NCI-H460 (cell line): ENCODE results near the gene SND1. TPM values are rescaled to one million over a fixed set of nuclear protein-coding genes. Genes with fewer than 3 reads are reported as not detected.

ENCODE experiments used
- DNase-seq: peaks from one replicate; pipeline ENCODE4 v3.0.0-alpha.2; 2016; ENCODE audit warnings: low read depth; ENCODE audit errors: extremely low read depth
- total RNA-seq: library from RNA; depleted of rRNA; stranded (reverse); fragments of >200 nt; shearing (Covaris generic); gene quantifications from 2 replicates; pipeline ENCODE4 v1.2.3, GENCODE V29; 2014

Gene SND1
- total RNA-seq, 1 experiment from 2014 or later = 193 TPM

DNA sequence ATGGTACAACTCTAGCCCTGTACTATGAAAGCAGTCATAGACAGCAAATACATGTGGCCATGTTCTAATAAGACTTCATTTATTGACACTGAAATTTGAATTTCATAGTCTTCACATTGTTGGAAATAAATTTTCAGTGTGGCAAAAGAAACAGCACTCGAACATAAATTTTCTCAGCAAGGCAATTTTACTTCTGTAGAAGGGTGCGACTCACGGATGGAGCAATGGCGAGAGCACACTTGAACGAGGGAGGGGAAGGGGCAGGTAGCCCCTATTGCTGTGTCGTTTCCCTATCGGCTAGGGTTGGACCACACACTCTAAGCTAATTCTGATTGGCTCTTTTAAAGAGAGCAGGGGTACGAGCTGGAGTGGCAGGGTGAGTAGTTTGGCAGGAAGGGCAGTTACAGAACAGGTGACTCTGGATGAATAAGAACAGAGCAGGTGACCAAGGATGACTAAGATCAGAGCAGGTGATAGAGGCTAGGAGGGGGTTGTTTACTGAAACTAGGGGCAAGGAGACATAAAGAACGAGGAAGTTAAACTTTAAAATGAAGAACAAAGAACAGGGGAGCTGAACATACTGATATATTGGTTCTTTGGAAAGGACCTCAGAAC, 327.2 kb downstream of the SND1 start:
- no peak for DNase-seq

DNA sequence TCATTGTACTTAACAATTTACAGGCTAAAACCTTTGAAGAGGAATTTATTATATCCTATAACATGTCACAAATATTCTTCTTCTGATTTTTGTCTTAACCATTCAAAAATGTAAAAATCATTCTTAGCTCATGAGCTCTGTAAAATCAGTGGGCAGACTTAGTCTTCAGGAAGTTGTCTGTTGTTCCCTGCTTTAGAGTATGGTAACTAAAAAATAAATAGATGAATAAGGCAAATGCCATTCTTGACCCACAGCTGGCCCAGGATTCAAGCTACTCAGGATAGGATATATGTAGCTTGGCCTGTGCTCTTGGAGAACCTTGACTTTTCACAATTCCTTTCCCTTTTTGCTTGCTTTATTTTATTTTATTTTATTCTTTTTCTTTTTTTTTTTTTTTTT, 327.7 kb downstream of the SND1 start:
- no peak for DNase-seq

DNA sequence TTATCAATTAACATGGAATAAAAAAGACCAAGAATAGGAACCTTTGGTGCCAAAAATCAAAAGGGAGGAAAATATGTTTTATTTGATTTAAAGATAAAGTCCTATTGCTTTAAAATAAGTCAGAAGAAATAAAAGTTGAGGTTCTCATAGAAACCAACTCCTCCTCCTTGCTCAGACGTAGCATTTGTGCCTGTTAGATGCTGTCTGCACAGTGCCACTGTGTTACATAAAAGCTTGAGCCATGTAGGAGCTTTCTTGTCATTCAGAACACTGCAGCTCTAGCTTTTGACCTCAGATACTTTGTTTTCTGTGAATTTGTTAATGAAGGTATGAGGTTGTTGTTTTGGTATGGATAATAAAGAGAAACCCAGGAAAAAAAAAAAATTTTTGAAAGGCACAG, 328.9 kb downstream of the SND1 start:
- DNase-seq = no peak

DNA sequence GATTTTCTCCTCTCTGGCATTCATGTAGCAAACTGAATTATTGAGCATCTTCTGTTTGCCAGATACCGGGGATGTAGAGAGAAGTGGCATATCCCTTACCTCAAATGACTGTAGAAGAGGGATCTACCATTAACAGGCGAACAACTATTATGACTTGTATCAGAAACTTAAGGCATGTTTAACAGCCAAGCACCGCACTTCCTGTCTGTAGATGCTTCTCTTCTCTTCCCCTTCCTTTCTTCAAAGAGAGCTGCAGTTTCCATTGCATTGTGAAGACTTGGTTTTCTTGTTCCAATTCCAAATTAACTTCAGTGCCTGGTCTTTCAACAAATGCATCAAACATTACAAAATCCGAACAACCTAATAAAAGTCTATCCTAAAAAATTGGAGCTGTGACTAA, 330.0 kb downstream of the SND1 start:
- no peak for DNase-seq

DNA sequence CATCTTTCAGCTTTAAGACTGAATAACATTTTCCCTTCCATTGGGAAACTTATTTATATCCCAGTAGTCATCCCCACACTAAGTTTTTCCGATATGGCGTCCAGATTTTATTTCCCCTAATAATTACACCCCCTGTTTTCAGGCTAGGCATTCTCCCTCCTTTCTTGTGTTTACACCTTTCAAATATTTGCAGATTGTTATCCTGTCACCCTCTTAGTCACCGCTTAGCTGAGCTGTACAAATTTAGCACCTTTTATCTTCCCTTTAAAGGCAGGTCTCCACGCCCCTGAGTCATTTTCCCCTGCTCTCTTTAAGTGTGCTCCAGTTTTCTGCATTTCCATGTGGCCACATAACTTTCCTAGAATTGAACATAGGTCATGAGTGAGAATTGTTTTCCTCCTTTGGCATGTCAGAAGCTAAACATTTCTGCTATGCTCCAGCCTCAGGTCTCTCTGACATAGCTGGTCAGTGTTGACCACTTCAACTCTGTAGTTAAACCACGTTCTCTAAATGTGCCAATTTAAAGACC, 331.9 kb downstream of the SND1 start:
- no peak for DNase-seq

DNA sequence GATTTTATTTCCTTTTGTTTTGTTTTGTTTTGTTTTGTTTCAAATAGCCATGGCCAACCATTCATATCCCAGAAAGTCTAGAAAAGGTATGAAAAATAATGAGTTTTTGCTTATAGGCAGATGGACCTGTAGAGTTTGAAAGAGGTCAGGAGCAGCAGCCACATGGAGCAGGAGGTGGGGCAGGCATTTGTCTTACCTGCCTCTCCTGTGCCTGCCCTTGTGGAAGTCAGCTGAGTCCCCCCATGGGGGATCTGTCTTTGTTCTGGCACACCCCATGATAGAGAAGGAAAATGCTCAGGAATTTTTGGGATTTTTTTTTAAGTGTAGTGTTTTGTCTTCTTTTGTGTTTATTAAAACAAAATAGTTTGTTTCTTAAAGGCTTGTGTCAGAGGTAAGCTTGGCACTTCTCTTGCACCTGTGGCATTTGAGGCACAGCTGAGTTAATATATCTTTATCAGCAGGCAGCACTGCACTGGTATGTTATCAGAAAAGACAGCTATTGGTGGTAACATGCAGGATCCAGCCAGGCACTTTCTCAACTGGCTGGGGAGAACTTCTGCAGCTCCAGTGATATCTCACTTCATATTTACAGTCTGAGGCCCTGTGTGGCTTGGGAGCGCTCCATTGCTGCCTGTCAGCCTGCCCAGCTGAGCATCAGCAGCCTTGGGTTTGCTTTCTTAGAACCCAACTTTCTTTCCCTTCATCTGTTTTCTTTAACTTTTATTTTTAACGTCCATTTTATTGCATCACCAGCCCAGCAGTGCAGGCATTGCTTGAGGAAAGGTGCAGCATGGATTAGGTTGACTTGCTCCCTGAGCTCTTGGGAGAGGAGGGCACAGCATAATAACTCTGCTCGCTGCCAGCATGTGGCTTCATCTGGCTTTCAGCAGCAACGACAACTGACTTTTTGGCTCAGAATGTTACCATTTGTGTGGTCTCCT, 334.9 kb downstream of the SND1 start:
- DNase-seq = no peak

DNA sequence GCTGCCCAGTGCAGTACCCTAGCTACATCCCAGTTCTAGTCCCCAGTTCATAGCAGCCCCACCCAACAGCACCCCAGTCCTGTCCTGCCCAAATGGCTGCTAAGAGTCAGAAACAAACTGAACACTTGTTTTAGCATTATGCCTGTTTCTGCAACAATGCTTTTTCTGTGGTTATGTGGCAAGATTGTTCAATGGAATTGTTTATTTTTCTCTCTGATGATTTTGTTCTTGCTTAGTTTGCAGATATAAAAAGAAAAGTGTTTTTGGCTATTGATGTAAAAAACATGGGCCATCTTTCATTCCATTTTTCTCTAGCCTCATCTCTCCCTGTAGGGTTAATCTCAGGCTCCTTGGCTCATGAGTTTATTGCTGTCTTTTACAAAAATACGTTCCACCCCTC, 336.8 kb downstream of the SND1 start:
- no peak for DNase-seq

DNA sequence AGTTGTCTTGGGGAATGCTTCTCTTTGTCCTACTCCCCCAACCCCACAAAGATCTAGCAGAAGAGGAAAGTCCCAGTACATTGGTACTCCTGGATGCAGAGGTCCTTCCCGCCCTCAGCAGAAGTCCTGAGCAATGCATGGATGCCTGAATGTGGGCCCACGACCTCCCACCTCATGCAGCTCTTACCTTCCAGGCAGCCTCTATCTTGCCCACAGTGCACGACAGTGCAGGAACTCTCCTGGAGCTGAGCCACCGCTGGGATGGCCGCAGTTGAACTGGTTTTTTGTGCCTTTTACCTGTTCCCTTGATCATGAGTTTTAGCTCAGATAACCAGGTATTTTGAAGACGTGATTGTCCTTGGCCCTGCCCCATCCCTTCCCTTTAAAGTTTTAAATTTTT, 341.3 kb downstream of the SND1 start:
- no peak for DNase-seq

DNA sequence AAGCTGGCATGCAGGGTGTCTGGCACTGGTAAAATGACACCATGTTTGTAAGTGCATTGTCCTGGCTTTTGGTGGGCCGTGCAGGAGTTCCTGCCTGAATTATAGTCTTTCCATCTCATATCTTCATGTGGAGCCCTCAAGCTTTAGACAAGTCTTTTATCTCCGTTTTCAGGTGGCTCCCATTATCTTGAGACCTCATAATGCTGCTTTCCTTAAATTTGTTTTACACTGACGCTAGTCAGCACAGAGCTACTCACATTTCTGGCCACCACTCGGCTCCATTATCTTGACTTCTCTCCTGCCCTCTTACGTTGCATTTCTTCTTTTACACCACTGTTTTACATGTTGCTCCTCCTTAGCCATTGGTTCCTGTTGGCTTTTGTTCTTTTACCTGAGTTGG, 342.0 kb downstream of the SND1 start:
- no peak for DNase-seq

DNA sequence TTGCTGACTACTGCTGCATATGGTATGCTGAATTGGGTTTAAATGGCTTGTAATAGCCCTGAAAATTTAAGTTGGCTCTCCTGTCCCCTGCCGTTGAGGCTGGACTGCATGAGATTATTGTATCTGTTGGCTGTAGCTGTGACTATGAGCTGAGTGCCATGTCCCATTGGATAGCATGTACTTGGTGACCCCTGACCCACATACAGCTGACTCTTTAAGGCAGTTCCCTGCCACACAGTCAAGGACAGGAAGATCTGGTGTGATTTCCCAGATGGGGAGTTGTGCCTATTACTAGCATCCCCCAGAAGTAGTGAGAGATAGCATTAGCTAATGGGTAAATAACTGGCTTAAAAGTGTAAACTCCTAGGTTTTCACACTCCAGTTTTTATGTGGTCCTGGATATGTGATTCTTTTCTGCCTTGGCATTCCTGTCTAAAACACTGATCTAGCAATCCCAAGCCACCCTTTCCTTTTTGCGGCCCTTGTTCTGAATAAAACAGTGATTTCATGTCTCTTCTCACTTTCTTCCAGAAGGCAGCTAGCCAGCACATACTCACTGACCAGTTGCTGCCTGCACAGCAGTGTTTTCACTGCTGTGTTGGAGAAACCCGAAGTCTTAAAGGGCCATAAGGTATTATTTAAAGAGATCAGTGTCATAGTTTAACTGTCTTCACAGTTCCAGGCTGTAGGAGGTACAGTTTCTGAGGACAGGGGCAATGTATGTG, 343.3 kb downstream of the SND1 start:
- no peak for DNase-seq

DNA sequence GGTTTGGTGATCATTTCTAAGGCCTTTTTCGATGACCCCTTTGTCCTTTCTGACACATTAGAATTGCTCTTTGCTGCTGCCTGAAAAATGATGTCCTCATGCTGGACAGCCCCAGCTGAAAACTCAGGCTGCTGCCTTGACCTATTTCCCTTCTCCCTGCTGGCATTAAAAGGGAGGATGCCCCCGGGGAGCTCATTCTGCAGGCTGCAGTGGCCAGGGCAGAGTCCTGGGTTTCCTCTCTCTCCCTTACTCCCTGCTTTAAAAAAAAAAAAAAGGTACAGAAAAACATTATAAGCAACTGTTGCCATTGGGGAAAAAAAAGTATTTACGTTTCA, 343.9 kb downstream of the SND1 start:
- no peak for DNase-seq

DNA sequence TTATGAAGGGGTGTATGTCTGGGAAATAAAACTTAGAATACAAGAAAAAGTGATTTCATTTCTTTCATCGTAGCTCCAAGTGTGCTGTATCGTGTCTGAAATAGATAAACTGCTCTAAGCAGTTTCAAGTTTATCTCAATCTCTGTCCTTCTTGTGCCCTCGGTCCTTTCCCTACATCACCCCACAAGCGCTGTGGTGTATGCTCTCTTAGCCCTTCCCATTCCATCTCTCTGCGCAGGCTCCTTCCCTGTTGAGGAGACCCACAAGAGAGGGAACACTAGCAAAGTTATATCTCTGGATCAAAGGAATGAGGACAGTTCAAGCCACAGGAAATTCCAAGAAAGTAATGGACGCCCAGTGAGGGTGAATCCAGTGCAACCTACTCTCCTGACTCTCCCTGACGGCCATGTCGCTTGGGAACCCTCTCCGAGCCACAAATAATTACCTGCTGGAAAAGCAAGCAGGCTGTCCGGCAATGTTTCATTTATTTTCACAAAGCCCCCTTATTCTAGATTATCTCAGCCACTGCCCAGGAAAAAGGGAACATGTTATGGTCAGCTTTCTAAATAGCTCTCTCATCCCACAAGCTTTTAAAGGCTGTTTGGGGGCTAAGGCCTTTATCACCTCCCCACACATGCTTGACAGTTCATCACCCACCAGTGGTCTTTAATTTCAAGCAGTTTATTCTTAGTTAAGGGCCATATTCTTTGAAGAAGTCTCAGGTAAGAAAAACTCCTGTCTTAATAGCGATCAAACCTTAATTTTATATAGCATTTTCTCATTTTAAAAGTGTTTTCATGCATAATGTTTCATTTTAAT, 344.5 kb downstream of the SND1 start:
- no peak for DNase-seq

DNA sequence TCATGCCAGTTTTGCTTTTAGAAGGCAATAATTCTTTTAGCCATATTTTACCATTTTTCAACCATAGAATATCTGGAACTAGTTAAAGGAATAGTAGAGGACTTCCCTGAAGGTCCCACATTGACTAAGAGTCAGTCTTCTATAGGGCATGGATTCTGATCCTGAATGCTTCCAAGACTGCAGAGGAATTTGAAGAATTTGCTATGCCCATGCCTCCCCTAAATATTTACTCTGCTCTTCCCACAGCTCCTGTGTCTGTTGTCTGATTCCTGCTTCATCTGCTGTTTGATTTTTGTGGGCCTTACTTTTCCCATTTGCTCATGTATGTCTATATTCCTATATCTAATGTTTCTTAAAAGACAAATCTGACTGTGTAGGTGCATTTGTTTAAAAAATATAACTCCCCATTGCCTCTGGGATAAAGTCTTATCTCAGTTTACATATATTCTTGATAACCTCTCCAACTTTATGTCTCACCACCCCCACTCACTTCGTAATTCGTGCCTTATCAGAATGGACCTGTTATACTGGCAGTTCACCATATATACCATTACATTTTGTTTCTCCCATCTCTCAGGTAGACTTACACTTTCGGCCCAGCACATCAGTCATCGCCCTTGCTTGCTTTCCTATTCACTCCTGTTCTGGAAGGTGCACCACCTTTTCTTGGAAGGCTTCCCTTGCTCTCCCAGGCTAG, 345.4 kb downstream of the SND1 start:
- DNase-seq = no peak

DNA sequence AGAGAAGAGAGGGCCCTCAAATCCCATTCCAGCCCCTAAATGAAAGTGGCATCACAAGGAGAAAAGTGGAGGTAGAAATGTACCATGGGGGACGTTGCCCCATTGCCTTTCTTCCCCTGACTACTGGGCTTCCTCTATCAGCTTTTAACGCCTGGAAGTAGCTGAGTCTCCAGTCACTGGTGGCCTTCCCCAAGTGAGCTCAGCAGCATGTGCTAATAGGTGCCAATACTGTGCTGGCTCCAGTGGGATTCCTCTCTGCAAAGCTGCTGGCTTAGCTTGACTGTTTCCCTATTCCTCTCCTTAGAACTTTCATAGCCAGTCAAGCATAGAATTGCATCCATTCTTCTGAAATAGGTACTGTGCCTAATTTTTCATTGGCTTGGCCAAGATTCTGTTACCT, 346.7 kb downstream of the SND1 start:
- no peak for DNase-seq

DNA sequence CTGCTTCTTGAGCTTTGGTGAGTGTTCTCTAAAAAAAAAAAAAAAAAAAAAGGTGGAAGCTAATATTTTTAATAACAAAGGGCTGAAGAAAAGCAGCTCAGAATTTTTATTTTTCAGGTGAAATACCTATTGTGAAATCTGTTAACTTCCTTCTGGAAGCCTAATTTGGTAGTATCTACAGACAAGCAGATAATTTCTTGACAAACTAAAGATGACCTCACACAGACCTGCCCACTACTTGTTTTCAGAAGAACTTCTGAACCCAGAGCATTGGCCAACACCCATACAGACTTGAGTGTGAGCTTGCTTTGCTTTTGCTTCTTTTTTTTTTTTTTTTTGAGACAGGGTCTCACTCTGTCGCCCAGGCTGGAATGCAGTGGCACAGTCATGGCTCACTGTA, 348.1 kb downstream of the SND1 start:
- DNase-seq = no peak

DNA sequence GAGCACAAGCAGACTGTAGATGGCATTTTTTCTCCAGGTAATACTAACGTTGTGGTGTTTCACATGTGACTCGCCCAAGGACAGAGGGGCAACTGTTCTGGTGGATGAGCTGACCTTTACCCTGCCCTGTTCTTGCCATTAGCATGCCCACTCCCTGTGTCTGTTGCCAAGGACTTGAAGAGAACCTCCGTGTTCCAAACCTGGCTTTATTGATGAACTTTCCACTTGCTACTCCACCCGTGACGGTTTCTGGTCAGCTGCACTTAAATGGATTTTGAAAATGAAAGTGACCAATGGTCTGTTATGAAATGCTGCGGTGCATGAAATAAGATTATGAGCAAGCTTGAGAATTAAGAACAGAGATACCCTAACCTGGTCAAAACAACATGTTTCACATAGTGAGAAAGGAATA, 348.9 kb downstream of the SND1 start:
- no peak for DNase-seq

DNA sequence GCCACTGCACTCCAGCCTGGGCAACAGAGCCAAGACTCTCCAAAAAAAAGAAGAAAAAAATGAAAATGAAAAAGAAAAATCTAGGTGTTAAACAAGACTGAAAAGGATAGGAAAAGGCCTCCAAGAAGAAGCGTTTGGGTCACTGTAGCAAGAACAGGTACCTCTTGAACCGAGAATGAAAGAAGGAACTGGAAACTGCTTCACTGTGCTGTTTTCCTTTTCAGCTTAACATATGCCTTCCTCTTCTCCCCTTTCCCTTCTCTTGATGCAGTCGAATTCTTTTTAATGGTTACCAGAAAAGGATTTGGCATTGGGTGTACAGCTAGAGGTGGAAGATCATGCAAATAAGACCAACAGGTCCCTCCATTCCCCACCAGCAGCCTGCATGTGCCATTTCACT, 351.2 kb downstream of the SND1 start:
- no peak for DNase-seq

DNA sequence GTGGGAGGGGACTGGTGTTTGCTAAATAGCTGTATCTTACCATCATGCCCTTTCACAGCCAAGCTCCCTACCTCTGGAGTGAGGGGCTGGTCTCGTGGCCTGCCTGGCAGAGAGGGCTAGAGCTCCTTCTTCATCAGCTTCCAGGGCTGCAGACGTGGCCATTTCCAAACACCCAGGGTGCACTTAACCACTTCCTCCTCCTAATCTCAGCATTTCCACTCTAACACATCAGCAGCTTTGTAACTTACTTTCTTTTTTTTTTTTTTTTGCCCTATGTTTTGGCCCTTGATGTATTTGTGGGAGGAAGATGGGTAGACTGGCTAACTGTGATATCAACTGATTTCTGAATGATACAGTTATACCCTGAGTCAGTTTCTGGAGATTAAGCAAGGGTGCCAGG, 351.8 kb downstream of the SND1 start:
- no peak for DNase-seq

DNA sequence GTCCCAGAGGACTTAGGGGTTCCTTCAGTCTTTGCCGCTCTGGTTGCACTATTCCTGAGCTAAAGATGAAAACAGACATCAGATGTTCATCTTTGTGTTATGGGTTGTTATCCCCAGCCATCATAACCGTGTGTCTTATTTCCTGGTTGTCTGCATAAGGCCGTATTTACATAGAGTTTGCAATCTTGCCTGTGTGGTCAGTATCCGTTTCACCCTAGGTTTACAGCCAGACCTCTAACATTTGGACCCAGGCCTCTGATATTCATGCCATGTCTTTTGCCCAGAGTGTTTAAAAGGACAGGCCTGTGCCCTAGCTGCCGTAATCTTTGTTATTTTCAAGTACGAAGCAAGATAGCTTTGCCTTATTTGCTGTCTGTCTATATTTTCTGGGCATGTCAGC, 352.6 kb downstream of the SND1 start:
- no peak for DNase-seq

DNA sequence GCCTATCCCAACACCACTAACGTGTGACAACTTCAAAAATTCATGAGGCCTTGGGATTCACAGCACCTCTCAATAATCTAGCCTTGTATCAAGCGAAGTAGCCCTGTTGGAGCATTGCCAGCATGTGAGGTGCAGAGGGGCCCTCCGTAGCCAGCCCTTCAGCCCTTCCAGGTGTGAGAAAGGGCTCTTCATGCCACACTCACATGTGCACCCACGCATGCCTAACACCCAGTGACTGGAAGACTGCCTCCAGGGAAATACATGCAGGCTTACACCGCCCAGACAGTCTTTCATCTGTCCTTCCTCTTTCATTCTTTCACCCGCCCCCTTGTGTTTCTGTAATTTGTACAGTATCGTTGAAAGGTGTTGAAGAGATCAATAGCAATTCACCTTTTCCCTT, 353.1 kb downstream of the SND1 start:
- no peak for DNase-seq
